ENCODE measurements around the gene TBL3.

GRCh38 chr16:1924095-1924494 is 47.8 kb upstream of the TBL3 start:
- TF ChIP-seq CTCF (IDR thresholded peaks at IDR 0.05; ENCODE audit: borderline replicate concordance, extremely low read depth, low read length, poor library complexity, severe bottlenecking) (no peak), EZH2 (IDR thresholded peaks at IDR 0.05; ENCODE audit: borderline replicate concordance, low read depth, low read length, severe bottlenecking) (no peak)
